ENCODE measurements around the gene AJAP1.

DNA sequence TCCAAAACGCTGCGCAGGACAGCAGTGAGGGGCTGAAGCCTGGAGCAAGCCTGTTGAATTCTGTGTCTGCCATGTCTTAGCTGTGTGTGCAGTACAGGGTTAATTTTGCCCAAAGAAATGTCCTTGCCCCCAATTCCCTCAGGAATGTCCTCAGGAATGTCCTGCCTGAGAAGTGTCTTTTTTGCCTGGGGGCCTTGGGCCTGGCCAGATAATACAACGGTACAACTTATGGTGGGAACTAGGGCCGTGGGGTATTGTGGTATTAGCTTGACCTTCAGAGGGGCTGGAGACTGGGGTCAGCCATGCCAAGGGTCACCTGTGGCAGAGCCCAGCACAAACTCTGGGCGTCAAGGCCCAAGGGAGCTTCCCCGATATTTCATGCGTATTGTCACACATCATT lies 107.7 kb downstream of the AJAP1 start:
- TF ChIP-seq POLR2AphosphoS5 (IDR thresholded peaks at IDR 0.05; ENCODE audit: low read depth) (no peak), EZH2 (IDR thresholded peaks at IDR 0.05; ENCODE audit: low read depth, unreplicated experiment) (no peak), JUNB (IDR thresholded peaks at IDR 0.05; ENCODE audit: unreplicated experiment) (no peak), EZH2phosphoT487 (IDR thresholded peaks at IDR 0.05; ENCODE audit: unreplicated experiment) (no peak), ZNF114 (CRISPR knock-in tag; IDR thresholded peaks at IDR 0.05) (no peak)
- TF ChIP-seq, protein P1, sequence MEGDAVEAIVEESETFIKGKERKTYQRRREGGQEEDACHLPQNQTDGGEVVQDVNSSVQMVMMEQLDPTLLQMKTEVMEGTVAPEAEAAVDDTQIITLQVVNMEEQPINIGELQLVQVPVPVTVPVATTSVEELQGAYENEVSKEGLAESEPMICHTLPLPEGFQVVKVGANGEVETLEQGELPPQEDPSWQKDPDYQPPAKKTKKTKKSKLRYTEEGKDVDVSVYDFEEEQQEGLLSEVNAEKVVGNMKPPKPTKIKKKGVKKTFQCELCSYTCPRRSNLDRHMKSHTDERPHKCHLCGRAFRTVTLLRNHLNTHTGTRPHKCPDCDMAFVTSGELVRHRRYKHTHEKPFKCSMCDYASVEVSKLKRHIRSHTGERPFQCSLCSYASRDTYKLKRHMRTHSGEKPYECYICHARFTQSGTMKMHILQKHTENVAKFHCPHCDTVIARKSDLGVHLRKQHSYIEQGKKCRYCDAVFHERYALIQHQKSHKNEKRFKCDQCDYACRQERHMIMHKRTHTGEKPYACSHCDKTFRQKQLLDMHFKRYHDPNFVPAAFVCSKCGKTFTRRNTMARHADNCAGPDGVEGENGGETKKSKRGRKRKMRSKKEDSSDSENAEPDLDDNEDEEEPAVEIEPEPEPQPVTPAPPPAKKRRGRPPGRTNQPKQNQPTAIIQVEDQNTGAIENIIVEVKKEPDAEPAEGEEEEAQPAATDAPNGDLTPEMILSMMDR (conservative IDR thresholded peaks at IDR 0.05; ENCODE audit: low read depth in 2 of 2): no peak
- TF ChIP-seq, protein P2, sequence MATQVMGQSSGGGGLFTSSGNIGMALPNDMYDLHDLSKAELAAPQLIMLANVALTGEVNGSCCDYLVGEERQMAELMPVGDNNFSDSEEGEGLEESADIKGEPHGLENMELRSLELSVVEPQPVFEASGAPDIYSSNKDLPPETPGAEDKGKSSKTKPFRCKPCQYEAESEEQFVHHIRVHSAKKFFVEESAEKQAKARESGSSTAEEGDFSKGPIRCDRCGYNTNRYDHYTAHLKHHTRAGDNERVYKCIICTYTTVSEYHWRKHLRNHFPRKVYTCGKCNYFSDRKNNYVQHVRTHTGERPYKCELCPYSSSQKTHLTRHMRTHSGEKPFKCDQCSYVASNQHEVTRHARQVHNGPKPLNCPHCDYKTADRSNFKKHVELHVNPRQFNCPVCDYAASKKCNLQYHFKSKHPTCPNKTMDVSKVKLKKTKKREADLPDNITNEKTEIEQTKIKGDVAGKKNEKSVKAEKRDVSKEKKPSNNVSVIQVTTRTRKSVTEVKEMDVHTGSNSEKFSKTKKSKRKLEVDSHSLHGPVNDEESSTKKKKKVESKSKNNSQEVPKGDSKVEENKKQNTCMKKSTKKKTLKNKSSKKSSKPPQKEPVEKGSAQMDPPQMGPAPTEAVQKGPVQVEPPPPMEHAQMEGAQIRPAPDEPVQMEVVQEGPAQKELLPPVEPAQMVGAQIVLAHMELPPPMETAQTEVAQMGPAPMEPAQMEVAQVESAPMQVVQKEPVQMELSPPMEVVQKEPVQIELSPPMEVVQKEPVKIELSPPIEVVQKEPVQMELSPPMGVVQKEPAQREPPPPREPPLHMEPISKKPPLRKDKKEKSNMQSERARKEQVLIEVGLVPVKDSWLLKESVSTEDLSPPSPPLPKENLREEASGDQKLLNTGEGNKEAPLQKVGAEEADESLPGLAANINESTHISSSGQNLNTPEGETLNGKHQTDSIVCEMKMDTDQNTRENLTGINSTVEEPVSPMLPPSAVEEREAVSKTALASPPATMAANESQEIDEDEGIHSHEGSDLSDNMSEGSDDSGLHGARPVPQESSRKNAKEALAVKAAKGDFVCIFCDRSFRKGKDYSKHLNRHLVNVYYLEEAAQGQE (IDR thresholded peaks at IDR 0.05; ENCODE audit: unreplicated experiment): no peak
- TF ChIP-seq, protein P3, sequence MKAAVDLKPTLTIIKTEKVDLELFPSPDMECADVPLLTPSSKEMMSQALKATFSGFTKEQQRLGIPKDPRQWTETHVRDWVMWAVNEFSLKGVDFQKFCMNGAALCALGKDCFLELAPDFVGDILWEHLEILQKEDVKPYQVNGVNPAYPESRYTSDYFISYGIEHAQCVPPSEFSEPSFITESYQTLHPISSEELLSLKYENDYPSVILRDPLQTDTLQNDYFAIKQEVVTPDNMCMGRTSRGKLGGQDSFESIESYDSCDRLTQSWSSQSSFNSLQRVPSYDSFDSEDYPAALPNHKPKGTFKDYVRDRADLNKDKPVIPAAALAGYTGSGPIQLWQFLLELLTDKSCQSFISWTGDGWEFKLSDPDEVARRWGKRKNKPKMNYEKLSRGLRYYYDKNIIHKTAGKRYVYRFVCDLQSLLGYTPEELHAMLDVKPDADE (IDR thresholded peaks at IDR 0.05): no peak

Data from GM23338 (cell line).